Umbilical cord (tissue), 2 donors: ENCODE measurements around the gene TSACC. TPM values are rescaled to one million over a fixed set of nuclear protein-coding genes. Genes with fewer than 3 reads are reported as not detected.

ENCODE experiments used
- DNase-seq: peaks from one replicate; pipeline ENCODE4 v3.0.0-alpha.2; 2015; ENCODE audit warnings: low spot score
- total RNA-seq: library from RNA; depleted of rRNA; stranded (reverse); fragments of >200 nt; gene quantifications from one replicate; pipeline ENCODE4 v1.2.3, GENCODE V29; 2014; ENCODE audit warnings: low replicate concordance; ENCODE audit not compliant: insufficient read depth

Gene TSACC
- total RNA-seq, 1 donor from 2014 or later, result not detected

DNA sequence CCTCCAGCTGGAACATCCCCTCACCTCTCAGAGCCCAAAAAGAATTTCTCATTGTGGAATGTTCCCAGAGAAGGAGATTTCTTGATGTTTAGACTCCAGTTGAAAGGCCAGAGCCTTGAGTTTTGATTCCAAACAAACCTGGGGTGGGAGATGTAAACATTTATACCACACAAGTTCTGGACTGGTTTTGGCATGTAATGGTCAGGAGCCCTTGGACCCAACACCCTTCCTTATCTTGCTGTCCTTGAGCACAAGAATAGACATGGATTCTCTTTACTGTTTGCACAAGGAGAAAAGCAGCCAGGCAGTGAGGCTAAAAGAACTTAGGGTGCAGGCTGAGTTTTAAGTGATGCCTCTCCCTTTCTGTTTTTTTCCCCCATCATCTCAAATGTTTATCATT lies 35.2 kb downstream of the TSACC start:
- no peak for DNase-seq

- no peak for DNase-seq
Measured at GRCh38 chr1:156376146-156376545, 37.8 kb downstream of the TSACC start.

DNA sequence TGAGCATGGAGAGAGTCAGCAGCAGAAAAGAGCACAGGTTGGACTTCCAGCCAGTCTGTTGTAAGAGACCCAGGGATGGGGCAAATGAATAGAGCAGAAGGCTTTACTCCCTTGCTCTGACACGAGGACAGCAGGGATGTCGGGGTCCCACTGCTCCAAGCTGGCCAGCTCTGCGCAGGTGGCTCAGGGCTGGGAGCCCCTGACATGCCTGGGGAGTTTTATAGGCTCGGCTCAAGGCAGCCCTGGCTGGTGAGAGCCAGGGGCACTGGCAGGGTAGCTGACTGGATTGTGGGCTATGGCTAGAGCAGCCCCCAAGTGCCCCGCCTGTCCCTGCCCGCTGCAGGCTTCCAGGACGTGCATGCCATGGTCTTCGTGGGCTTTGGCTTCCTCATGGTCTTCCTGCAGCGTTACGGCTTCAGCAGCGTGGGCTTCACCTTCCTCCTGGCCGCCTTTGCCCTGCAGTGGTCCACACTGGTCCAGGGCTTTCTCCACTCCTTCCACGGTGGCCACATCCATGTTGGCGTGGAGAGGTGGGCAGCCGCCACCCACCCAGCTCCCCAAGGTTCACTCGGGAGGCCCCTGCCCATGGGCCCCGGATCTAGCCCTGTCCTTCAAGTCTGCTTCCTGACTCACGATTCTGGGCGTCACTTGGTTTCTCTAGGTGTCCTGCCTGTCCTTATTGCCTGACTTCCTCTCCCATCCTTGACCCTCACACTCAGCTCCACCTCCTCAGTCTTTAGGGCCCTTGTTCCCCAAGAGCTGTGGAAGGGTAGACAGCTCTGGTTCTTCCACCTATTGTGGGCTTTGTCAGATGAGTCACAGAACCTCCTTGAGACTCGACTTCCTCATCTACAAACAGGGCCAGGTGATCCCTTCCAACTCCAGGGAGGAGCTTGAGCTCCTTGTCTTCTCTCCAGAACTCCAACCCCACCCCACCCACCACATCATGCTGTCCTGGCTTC lies 38.9 kb downstream of the TSACC start:
- DNase-seq, result no peak

GRCh38 chr1:156378557-156378956 lies 40.2 kb downstream of the TSACC start:
- DNase-seq, result no peak

DNA sequence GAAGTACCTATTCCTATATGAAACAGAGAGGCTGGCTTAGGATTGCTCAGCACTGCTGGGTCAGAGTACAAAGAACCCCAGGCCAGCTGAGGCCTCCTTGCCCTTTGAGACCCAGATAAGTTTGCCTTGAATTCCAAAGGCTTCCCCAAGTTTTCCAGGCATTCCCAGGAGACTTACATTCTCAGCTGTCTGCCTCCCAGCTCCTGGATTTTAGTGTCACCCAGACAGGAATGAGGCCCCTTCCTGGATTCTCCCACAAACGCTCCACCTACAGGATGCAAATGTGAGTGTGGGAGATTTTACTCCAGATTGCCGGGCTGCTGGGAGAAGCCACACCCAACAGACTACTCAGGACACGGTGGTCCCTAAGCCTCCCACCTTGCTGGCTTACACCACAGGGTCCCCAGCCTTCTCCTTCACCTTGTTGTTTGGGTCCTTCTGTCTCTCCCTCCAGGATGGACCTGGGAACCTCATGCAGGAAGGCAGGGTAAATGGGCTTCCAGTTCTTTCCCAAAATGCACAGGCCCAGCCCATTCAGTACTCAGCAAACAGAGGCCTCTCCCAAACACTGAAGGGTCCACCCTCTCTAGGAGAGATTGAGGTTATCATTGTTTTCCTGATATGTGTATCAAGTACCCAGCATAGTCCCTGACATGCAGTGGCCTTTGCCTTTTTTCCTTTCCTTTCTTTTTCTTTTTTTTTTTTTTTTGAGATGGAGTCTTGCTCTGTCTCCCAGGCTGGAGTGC lies 41.3 kb downstream of the TSACC start:
- DNase-seq, result peak; percentile 29

DNA sequence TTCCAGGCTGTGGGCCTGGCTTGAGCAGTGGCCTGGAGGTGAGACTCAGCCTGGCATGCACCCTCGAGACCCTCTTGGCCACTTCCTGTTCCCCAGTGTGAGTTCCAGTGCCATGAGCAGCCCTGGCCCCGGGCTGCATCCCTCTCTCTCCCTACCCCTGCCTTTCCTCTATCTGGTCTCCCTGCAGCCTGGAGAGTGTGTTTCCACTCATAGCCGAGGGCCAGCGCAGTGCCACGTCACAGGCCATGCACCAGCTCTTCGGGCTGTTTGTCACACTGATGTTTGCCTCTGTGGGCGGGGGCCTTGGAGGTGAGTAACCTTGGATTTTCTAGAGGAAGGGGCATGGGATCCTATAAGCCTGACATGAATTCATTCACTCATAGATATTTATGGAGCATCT lies 44.2 kb downstream of the TSACC start:
- DNase-seq, result no peak

DNA sequence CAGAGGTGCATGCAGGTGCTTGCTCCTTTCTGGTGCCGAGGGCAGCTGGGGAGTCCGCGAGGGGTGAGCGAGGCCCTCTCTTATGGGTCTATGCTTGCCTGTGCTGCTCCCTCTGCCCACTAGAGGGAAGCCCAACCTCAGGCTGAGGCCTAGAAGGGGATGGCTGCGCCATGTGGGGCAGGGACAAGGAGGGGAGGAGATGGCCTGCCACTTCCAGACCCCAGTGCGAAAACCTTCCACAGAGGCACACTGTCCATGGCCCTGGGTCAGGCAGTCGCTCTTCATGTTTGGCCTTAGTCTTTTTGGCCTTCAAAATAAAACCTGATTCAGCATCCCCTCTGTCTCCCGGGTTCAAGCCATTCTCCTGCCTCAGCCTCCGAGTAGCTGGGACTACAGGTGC lies 44.7 kb downstream of the TSACC start:
- peak; percentile 56 for DNase-seq

- DNase-seq, result no peak
Measured at GRCh38 chr1:156384007-156384406, 45.7 kb downstream of the TSACC start.

DNA sequence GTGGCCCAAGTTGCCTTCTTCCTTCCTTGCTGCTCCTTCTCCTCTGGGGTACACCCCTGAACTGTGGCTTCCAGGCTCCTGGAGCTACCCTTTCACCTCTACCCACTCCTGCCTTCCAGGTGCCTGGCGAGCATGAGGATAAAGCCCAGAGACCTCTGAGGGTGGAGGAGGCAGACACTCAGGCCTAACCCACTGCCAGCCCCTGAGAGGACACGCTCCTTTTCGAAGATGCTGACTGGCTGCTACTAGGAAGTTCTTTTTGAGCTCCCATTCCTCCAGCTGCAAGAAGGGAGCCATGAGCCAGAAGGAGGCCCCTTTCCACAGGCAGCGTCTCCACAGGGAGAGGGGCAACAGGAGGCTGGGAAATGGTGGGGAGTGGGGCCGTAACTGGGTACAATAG lies 46.3 kb downstream of the TSACC start:
- DNase-seq, result no peak

DNA sequence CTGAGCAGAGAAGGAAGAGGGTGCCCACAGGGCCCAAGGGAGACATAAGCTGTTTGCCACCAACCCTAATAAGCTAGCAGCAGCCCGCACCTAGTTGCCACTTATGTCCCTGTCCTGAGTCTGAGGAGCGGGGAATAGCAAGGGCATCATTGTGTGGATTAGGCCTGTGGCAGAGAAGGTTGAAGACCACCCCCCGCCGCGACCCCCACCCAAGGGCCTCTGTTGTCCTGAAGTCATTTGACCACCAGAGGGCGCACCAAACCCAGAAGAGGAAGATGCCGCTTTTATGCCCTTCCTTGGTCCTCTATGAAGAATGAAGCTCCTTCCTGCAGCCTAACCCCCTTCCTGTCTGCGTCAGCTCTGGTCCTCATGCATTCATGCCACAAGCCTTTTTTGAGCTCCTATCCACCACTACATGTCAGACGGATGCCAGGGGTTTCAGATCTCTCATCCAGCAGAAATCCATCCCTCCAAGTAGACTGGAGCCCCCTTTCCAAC lies 47.3 kb downstream of the TSACC start:
- DNase-seq, result peak; percentile 74

DNA sequence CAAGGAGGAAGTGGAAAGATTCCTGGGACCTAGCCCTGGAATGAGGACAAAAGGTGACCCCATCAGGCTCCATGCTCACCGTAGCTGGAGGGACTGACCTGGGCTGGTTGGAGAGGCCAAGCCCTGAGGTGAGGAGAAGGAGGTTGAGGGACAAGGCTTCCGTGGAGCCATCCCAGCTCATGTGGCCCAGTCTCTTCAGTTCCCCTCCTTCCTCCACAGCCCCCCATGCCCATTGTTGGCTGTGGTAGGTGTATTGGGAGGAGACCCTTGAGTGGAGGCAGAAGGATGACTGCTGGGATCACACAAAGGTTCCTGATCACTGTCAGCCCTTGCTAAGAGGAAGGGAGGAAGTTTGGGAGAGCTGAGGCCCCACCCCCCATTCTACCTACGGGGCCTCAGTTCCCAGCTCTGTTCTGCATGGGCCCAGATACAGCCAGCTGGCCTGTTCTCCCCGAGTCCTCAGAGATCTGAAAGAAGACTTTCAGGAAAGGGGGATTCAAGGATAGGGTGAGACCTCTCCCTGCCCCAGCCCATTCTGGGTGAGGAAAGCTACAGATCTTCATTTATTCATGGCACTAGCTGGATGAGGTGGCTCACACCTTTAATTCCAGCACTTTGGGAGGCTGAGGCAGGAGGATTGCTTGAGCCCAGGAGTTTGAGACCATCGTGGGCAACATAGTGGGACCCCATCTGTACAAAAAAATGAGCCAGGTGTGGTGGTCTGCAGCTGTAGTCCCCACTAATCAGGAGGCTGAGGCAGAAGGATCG lies 48.0 kb downstream of the TSACC start:
- no peak for DNase-seq

GRCh38 chr1:156386949-156387869 lies 48.9 kb downstream of the TSACC start:
- no peak for DNase-seq

GRCh38 chr1:156387870-156388173 lies 49.5 kb downstream of the TSACC start:
- DNase-seq, result no peak

GRCh38 chr1:156388174-156389137 lies 50.1 kb downstream of the TSACC start:
- DNase-seq, result no peak

GRCh38 chr1:156389311-156389710 lies 51.0 kb downstream of the TSACC start:
- DNase-seq, result no peak

- DNase-seq, result no peak
Measured at GRCh38 chr1:156390469-156391365, 52.4 kb downstream of the TSACC start.

DNA sequence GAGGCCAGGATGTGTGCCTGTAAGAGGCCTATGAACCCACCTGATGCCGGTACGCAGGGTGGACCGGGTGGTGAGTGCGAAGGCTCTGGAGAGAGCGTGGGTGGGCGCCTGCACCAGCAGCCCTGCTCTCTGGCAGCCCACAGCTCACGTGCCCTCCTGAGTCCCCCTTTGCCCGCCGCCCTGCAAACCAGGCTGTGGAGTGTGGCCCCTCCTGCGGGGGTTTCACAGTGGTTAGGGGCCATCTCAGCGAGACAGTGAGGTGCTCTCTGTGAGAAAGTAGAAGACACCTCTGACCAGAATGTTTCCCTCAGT lies 53.0 kb downstream of the TSACC start:
- DNase-seq, result no peak

GRCh38 chr1:156391701-156392100 lies 53.4 kb downstream of the TSACC start:
- DNase-seq, result no peak

- DNase-seq, result no peak
Measured at GRCh38 chr1:156392452-156392853, 54.1 kb downstream of the TSACC start.
